Hepatocyte (in vitro differentiated cells): ENCODE results near the gene RASA4.
"Not testable (repeated sequence)": the region's sequence is repeated elsewhere in the genome, so short reads cannot be mapped to it uniquely, and the experiment has no call there.

Experiments used
- CTCF ChIP-seq: fragments of 200-600 bp; sonication (generic); IDR thresholded peaks from 2 replicates; pipeline ENCODE4 v1.5.1; 2016; ENCODE audit warnings: antibody characterized with exemption, mild to moderate bottlenecking; ENCODE audit not compliant: poor library complexity
- EZH2 ChIP-seq: fragments of 200-600 bp; sonication (generic); IDR thresholded peaks from 2 replicates; pipeline ENCODE4 v1.6.1; 2016; ENCODE audit warnings: antibody characterized with exemption, mild to moderate bottlenecking, borderline replicate concordance
- EZH2phosphoT487 ChIP-seq: fragments of 200-600 bp; sonication (generic); IDR thresholded peaks from one replicate; pipeline ENCODE4 v1.6.1; 2018; ENCODE audit warnings: antibody characterized with exemption, mild to moderate bottlenecking, low read depth, moderate library complexity; ENCODE audit not compliant: unreplicated experiment, severe bottlenecking

- not testable (repeated sequence) for TF ChIP-seq CTCF, EZH2, EZH2phosphoT487
Measured at GRCh38 chr7:102545288-102545687, 71.3 kb downstream of the RASA4 start.
